Measurements from ENCODE around the gene PIK3R4.
A peak's percentile ranks its signal among the peaks of the same experiment; 100 is the strongest.

Gene PIK3R4

DNA sequence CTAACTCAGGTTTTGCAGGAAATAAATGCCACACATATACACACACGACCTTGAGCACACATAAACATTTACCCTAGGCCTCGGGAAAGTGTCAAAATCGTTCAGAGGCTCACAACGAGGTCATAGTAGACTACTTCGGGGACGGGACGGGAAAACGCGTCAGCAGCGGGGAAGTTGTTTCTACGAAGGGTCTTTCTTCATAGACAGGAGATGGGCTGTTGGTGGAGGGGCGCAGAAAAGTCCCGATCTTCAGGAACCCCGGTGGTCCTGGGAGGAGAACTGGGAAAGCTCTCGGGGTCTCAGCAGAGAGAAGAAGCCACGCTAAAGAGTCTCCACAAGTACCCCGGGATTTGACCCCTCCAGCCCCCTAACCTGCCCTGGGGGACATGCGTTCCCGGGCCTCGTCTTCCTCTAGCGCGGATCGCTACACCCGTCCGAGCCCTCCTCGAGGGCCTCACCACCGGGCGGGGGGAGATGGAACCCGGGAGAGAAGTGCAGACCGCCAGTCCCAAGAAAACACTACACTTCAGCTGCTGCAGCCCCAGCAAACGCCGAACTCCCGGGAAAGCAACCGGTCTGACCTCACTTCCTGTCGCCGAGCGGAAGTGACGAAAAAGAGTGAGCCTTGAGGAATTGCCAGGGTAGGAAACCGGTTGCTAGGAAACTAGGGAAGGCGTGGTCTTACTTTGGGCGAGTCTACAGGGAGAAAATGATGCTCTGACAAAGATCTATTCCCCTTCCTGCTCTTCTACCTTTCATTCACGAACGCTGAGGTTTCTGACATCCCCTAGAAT, at the start of gene PIK3R4:
PIK3R4 (minus strand) TSS at position 584 of the 794 bp plus-strand sequence. CDS start 1,611 bp downstream, outside the sequence.
- Mint-ChIP-seq H3K4me3 (peak within 1 kb of the TSS; percentile 84), H3K27me3 (no peaks in the 10 kb centered on the region), H3K4me1 (ENCODE audit: low read depth) (peaks cover 41% of the 10 kb centered on the region), H3K27ac (peak within 1 kb of the TSS; percentile 97), H3K36me3 (ENCODE audit: low read depth) (peaks cover 42% of the 10 kb centered on the region), H3K9me3 (no peaks in the 10 kb centered on the region)
- intact Hi-C loops (cut with micrococcal nuclease) = loop anchor here (1.0 to 5.0 kb wide), 3 partner anchors 146 to 1976 kb away; partner anchors contain the start of genes ASTE1, NEK11 and NPHP3

DNA sequence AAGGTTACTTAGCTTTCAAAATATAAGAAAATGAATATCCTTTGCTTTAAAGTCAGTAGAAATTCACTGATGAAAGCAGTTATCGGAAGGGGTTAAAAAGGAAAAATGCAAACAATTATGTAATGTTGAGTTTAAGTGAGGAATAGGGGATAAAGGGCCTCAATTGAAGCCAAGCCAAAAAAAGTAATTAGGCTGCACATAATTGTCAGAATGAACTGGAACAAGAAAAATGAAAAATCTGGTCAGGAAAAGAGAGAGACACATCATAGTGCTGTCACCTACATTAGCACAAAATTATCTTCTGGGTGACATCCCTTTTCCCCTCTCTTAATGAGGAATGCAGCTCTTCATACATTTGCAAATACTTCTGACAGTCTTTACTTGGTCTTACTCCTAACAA, 48.8 kb upstream of the PIK3R4 start:
- Mint-ChIP-seq H3K9me3 (no peaks in the 10 kb centered on the region), H3K4me1 (ENCODE audit: low read depth) (no peaks in the 10 kb centered on the region), H3K27me3 (no peaks in the 10 kb centered on the region), H3K36me3 (ENCODE audit: low read depth) (no peaks in the 10 kb centered on the region), H3K27ac (no peak overlapping the region), H3K4me3 (no peak overlapping the region)
- intact Hi-C loops (cut with micrococcal nuclease) = no loop called here

DNA sequence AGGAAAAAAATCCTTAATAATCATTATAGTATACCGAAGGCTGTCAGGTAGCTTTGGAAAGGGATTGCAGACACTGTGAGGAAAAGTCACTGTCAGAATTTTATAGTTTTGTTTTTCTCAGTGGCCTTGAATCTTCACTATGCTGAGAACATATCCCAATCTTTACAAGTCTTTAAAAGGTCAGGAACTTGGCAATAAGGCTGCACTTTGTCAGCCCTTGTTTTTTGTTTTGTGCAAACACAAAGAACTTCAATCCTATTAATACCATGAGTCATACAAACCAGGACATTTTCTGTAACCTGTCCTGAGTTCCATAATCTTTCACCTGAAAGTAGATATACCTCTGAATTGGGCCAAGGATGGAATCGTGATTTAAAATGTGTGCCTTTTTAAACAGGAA, 45.6 kb upstream of the PIK3R4 start:
- no peaks in the 10 kb centered on the region for H3K9me3 Mint-ChIP-seq
- no peaks in the 10 kb centered on the region for H3K36me3 Mint-ChIP-seq (ENCODE audit: low read depth)
- no peaks in the 10 kb centered on the region for H3K27me3 Mint-ChIP-seq
- H3K4me1 Mint-ChIP-seq (ENCODE audit: low read depth) = no peaks in the 10 kb centered on the region
- intact Hi-C loops (cut with micrococcal nuclease) = no loop called here
- no peak overlapping the region for H3K27ac Mint-ChIP-seq
- H3K4me3 Mint-ChIP-seq = no peak overlapping the region

DNA sequence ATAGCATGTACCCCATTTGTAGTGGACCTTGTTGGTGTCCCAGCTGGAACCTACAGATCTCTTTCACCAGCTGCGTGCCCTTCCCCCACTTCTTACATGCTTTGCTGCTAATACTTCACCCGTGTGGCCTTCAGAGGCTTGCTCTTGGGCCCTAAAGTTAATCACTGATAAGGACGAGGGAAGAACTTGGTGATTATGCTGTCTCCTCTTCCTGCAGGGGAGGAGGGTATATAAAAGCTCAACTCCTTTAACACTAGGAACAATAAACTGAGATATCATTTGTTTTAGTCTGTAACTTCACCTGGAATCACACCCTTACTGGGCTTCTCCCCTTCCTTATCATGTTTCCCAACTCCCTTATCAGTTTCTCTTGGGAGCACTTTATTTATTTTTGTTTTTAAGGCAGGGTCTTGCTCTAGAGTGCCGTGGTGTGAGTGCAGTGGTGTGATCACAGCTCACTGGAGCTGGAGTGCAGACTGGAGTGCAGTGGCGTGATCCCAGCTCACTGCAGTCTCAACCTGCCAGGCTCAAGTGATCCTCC, 43.2 kb upstream of the PIK3R4 start:
- Mint-ChIP-seq H3K27ac (no peak overlapping the region), H3K36me3 (ENCODE audit: low read depth) (no peaks in the 10 kb centered on the region), H3K9me3 (no peaks in the 10 kb centered on the region), H3K4me1 (ENCODE audit: low read depth) (no peaks in the 10 kb centered on the region), H3K4me3 (no peak overlapping the region), H3K27me3 (no peaks in the 10 kb centered on the region)
- intact Hi-C loops (cut with micrococcal nuclease) = no loop called here

DNA sequence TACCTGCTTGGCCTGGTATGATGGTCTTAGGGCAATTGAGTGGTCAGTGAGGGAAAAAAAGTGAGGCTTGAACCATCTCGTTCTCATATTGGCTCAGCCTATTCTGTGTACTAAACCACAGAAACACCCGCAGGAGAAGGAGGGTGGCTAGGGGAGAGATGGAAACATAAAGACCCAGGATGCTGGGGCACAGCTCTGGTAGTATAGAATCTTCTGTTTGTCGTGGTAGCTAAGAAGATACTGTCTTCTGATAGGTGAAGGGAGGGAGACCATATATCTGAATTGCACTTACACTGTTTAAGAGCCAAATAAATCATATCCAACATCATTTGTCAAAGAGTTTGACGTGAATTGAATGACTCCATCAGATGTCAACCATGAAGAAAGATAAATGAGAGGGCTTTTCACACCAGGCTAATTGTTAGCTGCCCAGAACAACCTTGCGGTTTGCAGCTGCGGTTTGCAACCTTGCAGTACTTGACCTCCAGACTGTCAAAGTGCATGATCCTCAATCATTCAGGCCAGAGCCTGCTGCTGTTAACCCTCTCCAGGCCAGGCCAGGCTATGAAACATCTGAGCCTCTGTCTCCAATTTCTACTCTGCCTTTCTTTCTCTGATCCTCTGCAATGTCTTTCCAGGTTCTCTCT, 40.9 kb upstream of the PIK3R4 start:
- intact Hi-C loops (cut with micrococcal nuclease) = no loop called here
- Mint-ChIP-seq H3K27ac (no peak overlapping the region), H3K9me3 (no peaks in the 10 kb centered on the region), H3K27me3 (no peaks in the 10 kb centered on the region), H3K36me3 (ENCODE audit: low read depth) (no peaks in the 10 kb centered on the region), H3K4me3 (no peak overlapping the region), H3K4me1 (ENCODE audit: low read depth) (no peaks in the 10 kb centered on the region)

DNA sequence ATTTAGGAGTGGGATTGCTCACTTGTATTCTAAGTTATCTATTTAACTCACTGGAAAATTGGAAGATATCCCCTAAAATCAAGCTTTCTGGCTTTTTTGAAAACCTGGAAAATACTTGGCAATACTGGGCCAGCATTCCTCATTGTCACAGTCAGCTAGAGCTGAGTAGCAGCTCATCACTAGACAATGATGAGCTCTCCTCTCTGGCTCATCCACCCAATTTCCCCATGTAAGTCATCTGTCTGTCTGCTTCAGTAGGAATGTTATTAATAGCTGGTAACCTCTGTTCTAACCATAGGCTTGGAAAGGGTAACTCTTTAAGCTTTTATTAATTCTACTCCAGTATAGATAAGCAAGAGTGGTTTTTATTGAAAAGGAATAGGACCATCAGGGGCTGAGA, 39.7 kb upstream of the PIK3R4 start:
- Mint-ChIP-seq H3K4me3 (no peak overlapping the region), H3K4me1 (ENCODE audit: low read depth) (no peaks in the 10 kb centered on the region), H3K9me3 (no peaks in the 10 kb centered on the region), H3K27me3 (no peaks in the 10 kb centered on the region), H3K27ac (no peak overlapping the region), H3K36me3 (ENCODE audit: low read depth) (no peaks in the 10 kb centered on the region)
- intact Hi-C loops (cut with micrococcal nuclease) = no loop called here

DNA sequence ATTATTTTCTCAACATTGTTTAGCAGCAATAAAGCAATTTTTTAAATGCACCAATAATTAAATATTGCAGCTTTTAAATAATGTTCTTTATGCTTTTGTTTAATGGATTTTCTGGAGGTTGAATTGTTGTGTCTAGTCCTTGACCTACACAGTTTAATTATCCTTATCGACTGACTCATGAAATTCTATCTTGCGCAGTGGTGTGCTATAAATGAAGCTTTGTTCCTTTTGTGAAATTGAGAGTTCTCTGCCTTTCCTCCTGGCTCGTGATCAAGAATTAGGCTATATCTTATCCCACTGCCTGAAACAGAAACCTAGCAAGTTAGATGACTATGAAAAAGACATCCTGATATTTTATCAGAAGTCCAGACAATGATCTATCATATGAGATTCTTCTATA, 37.0 kb upstream of the PIK3R4 start:
- H3K4me1 Mint-ChIP-seq (ENCODE audit: low read depth) = no peaks in the 10 kb centered on the region
- no peak overlapping the region for H3K27ac Mint-ChIP-seq
- no peak overlapping the region for H3K4me3 Mint-ChIP-seq
- no peaks in the 10 kb centered on the region for H3K27me3 Mint-ChIP-seq
- intact Hi-C loops (cut with micrococcal nuclease) = no loop called here
- H3K36me3 Mint-ChIP-seq (ENCODE audit: low read depth) = no peaks in the 10 kb centered on the region
- no peaks in the 10 kb centered on the region for H3K9me3 Mint-ChIP-seq

DNA sequence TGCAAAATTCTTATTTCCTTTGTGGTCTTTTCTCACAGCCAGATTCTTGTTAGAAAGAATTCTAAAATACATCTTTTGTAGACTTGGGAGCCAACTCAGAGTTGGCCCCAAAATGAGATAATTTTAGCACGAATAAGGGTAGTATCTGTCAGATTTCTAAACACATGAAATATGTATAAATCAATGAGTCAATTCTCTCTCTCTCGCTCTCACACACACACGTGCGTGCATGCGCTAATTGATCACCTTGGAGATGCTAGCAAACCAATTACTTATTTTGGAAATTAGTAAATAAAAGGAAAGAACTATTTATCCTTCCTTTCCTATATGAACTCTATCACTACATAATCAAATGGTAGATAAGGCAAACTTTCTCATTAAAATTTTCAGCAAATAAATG, 32.9 kb upstream of the PIK3R4 start:
- H3K27me3 Mint-ChIP-seq = no peaks in the 10 kb centered on the region
- H3K27ac Mint-ChIP-seq = no peak overlapping the region
- no peaks in the 10 kb centered on the region for H3K36me3 Mint-ChIP-seq (ENCODE audit: low read depth)
- H3K4me3 Mint-ChIP-seq = no peak overlapping the region
- intact Hi-C loops (cut with micrococcal nuclease) = no loop called here
- H3K4me1 Mint-ChIP-seq (ENCODE audit: low read depth) = no peaks in the 10 kb centered on the region
- H3K9me3 Mint-ChIP-seq = no peaks in the 10 kb centered on the region

DNA sequence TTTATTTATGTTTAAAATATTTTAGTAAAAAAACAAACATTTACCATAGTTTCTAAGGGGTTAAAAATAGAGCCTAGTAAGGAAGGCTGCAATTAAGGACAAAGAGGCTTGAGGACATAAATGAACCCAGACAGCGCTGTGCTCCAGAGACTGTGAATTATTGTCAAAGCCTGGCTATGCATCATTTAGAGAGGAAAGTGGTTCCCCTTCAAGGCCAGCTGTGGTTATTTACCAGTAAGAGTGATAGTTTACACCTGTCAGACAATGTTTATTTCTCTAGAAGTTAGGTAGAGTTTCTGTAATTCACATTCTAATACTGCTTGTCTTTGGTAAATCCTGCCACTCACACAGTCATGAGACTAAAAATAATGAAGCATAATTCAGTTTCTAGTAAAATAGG, 32.4 kb upstream of the PIK3R4 start:
- Mint-ChIP-seq H3K4me3 (no peak overlapping the region), H3K9me3 (no peaks in the 10 kb centered on the region), H3K4me1 (ENCODE audit: low read depth) (no peaks in the 10 kb centered on the region), H3K27ac (no peak overlapping the region), H3K27me3 (no peaks in the 10 kb centered on the region), H3K36me3 (ENCODE audit: low read depth) (no peaks in the 10 kb centered on the region)
- intact Hi-C loops (cut with micrococcal nuclease) = no loop called here

DNA sequence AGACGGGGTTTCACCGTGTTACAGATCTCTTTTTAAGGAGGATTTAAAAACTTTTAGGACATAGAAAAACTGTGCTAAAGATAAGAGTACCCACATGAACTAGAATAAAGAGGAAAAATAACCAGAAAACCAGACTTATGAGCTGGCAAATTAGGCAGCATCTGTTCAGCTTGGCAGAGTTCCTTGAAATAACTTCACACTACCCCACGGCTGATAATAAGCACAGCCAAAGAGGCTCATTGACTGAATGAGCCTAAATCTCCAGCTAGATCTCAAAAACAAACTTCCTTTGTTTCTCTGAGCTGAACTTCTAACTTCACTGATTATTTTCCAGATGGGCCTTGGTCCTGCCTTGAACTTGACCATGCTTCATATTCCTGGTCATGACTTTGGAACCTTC, 26.7 kb upstream of the PIK3R4 start:
- H3K27me3 Mint-ChIP-seq = no peaks in the 10 kb centered on the region
- peaks cover 16% of the 10 kb centered on the region for H3K4me1 Mint-ChIP-seq (ENCODE audit: low read depth)
- no peak overlapping the region for H3K4me3 Mint-ChIP-seq
- intact Hi-C loops (cut with micrococcal nuclease) = no loop called here
- H3K36me3 Mint-ChIP-seq (ENCODE audit: low read depth) = no peaks in the 10 kb centered on the region
- H3K9me3 Mint-ChIP-seq = no peaks in the 10 kb centered on the region
- no peak overlapping the region for H3K27ac Mint-ChIP-seq

DNA sequence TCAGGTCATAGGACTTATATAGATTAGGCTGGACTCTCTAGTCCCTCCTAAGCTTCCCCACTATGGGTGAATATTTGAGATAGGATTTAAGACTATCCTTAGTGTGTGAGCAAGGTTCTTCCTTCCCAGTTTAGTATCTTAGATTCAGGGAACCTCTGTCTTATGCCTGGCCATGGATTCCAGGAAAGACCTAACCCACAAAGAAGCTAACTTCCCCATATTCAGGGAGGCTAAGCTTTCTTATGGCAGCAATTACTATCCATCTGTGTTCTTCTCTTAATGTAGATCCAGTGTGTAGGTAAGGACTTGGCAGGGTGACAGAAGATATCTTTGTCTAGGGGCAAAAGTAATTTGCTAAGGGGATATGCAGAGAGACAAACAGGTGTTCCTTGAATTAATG, 25.5 kb upstream of the PIK3R4 start:
- no peaks in the 10 kb centered on the region for H3K36me3 Mint-ChIP-seq (ENCODE audit: low read depth)
- H3K4me3 Mint-ChIP-seq = no peak overlapping the region
- peak overlapping the region; percentile 49 for H3K27ac Mint-ChIP-seq
- intact Hi-C loops (cut with micrococcal nuclease) = no loop called here
- no peaks in the 10 kb centered on the region for H3K9me3 Mint-ChIP-seq
- no peaks in the 10 kb centered on the region for H3K27me3 Mint-ChIP-seq
- peaks cover 16% of the 10 kb centered on the region for H3K4me1 Mint-ChIP-seq (ENCODE audit: low read depth)

DNA sequence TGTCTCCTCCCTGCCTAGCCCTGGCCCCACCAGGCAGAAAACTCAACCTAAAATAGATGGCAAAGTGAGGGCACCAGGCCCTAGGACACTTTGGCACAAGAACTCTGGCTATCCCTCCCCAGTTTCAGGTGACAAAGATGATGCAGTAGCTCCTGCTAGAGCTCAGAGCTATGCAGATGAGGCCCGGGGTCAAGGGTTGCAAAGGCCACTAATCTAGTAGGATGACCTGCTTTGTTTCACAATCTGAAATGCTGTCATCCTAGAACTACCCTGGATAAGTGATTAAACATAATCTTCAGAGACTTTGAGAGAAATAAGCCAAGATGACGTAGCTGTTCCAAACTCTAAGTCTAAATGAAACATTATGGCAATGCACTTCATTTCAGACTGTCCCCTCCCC, 24.0 kb upstream of the PIK3R4 start:
- Mint-ChIP-seq H3K9me3 (no peaks in the 10 kb centered on the region), H3K27me3 (no peaks in the 10 kb centered on the region), H3K27ac (no peak overlapping the region), H3K4me1 (ENCODE audit: low read depth) (peaks cover 16% of the 10 kb centered on the region), H3K4me3 (no peak overlapping the region), H3K36me3 (ENCODE audit: low read depth) (no peaks in the 10 kb centered on the region)
- intact Hi-C loops (cut with micrococcal nuclease) = no loop called here

DNA sequence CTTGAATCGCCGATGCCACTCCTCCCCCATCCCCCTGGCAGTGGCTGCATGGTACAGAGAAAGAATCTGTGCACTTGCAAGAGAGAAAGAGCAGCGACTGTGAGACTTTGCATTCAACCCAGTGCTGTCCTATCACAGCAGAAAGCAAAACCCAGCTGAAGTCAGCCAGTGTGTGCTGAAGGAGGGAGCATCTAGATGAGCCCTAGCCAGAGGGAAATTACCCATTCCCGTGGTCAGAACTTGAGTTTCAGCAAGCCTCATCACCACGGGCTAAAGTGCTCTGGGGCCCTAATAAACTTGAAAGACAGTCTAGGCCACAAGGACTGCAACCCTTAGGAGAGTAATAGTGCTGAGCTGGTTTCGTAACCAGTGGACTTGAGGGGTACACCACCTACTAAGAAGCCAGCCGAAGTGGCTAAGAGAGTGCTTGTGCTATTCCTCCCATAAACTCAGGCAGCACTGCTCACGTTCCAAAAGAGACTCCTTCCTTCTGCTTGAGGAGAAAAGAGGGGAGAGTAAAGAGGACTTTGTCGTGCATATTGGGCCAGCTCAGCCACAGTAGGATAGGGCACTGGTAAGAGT, 15.2 kb upstream of the PIK3R4 start:
- Mint-ChIP-seq H3K36me3 (ENCODE audit: low read depth) (no peaks in the 10 kb centered on the region), H3K27me3 (no peaks in the 10 kb centered on the region), H3K27ac (no peak overlapping the region), H3K9me3 (no peaks in the 10 kb centered on the region), H3K4me3 (no peak overlapping the region), H3K4me1 (ENCODE audit: low read depth) (no peaks in the 10 kb centered on the region)
- intact Hi-C loops (cut with micrococcal nuclease) = no loop called here

DNA sequence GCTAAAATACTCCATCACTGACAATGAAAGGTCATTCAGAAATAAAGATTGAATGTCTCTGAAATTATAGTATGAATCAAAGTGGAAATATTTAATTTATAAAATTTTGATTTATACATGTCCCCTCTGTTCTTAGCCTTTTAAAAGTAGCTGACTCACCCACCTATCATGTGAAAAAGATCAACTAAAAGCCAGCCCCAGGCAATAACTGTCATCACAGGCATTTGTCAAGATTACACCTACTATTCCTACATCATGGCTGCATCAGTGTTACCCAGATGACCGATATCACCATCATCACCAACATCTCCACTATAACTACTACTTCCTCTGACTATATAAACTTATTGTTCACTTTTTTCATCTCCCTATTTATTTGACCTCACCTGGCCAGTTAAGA, 14.3 kb upstream of the PIK3R4 start:
- H3K4me3 Mint-ChIP-seq = no peak overlapping the region
- no peak overlapping the region for H3K27ac Mint-ChIP-seq
- intact Hi-C loops (cut with micrococcal nuclease) = no loop called here
- no peaks in the 10 kb centered on the region for H3K27me3 Mint-ChIP-seq
- H3K36me3 Mint-ChIP-seq (ENCODE audit: low read depth) = no peaks in the 10 kb centered on the region
- H3K4me1 Mint-ChIP-seq (ENCODE audit: low read depth) = no peaks in the 10 kb centered on the region
- no peaks in the 10 kb centered on the region for H3K9me3 Mint-ChIP-seq

Data from dendritic cell treated with granulocyte-macrophage colony-stimulating factor and Interleukin-4, amounts not matched to agents 40 ng/mL and 50 ng/mL, for 4 days (primary cell).